Body of pancreas (tissue), 4 donors: ENCODE results near the gene PAOX.

Source experiments
- CTCF ChIP-seq, 7 experiments: fragments of 450-650 bp in 4 of 7; fragments of 200-600 bp in 3 of 7; sonication (generic) in 3 of 7; IDR thresholded peaks; one replicate each; pipeline ENCODE4 v1.5.1; 2016 to 2019; ENCODE audit warnings: antibody characterized with exemption in 7 of 7
- POLR2A ChIP-seq, 3 donors: fragments of 450-650 bp; IDR thresholded peaks; one replicate each; pipeline ENCODE4 v1.6.1; 2016; ENCODE audit warnings: antibody characterized with exemption in 3 of 3, mild to moderate bottlenecking in 2 of 3

GRCh38 chr10:133394801-133395221, 15.7 kb downstream of the PAOX start:
- TF ChIP-seq POLR2A (IDR thresholded peaks at IDR 0.05) (no peak), CTCF (IDR thresholded peaks at IDR 0.05) (no peak)
